Astrocyte of the hippocampus (primary cell): ENCODE measurements around the gene LINC00632.

Experiments
- DNase-seq: peaks from one replicate; pipeline ENCODE4 v3.0.0; 2011; ENCODE audit warnings: low read depth, low spot score

LINC00632 gene

DNA sequence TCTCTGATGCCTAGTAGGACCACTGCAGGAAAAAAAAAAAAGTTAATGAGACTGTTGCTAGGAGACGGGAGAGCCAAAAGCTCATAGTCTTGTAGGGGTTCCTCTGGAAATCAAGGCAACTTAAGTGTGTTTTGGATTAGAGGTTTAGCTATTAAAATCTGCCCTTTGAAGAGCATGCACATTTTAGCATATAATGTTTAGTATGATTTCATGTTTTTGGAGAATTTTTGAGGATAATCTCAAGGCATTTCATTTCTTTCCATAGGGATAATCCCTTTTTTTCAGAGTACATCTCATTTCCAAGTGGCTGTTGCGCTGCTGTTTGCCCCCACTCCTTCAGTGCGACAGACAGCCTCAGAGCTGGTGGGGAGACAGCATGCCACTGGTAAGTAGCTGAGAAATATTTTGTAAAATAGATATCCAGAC, at the start of gene LINC00632:
LINC00632 (plus strand) TSS at position 339 of the 426 bp plus-strand sequence.
- DNase-seq: no peak

DNA sequence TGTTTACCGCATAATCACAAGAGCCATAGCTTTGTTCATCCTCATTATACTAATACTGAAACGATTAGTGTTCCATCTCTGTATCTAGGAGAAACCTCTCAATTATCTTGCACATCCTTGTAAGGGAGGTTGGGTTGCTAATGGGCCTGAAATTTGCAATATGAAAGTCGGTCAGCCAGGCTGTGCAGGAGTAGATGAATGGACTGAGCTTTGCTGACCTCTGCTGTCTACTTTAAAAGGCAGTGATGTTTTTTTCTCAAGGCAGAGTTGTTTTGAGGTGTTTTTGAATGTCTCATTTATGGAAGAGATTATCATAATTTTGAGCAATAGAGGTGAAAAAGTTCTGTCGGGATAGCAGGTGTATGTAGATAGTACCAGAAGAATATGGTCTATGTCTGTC, 47.9 kb upstream of the LINC00632 start:
- DNase-seq: peak; percentile 31

DNA sequence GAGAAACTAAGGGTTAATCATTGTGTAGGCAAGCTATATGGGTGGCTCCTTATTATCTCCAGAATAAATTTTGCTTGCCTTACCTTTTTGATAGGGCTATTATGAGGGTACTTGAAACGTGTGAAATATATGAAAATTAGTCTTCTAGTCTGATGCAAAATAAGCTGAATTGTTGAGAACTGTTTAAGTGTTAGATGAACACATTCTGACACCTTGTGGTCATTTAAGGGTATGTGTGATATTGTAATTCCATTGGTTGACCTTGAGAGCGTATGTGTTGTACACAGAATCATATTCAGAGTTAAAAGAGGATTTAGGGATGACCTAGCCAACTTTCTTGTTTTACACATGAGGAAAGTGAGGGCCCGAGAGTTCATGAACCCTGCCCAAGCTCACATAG, 44.6 kb upstream of the LINC00632 start:
- DNase-seq: peak; percentile 36

DNA sequence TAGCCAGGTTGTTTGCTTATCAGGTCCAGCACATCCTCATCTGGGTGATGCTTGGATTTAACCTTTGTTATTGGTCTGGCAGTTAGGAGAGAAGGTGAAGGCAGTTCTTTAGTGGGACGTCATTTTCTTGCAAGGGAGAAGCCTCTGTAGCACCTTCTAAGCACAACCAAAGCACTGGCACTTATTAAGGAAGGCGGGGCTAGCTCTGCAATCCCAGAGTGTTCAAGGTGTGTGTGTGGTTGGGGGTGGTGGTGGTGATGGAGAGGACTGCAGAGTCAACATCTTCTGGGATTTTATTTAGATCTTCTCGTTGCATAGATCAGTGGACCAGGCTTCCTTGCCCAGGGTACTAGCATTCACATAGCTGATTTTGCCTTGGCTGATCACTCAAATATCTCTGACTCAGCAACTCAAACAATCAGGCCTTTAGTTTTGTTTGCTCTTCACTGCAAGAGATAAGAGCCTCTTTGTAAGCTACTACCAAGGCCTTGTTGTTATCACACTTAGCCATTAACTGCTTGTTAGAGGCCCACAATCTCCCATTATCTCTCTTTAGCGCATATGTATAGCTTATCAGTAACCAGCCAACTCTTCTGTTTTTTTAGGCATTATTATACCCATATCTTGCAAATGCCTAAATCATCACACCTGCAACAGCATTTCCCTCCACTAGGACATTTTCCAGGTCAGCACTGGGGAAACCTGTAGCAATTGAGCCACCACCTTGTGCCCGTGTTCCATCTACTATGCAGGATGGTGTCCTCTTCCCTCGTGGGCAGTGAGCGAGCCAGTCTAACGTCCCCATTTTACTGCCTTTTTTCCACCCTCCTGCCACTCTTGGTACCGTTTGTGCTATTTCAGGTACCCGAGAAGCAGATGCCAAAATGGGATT, 36.5 kb upstream of the LINC00632 start:
- DNase-seq: no peak

- DNase-seq: no peak
These were observed 21.9 kb upstream of the LINC00632 start for GRCh38 chrX:140687706-140688105.

- DNase-seq: peak; percentile 31
These were observed 18.0 kb upstream of the LINC00632 start for GRCh38 chrX:140691596-140691995.

DNA sequence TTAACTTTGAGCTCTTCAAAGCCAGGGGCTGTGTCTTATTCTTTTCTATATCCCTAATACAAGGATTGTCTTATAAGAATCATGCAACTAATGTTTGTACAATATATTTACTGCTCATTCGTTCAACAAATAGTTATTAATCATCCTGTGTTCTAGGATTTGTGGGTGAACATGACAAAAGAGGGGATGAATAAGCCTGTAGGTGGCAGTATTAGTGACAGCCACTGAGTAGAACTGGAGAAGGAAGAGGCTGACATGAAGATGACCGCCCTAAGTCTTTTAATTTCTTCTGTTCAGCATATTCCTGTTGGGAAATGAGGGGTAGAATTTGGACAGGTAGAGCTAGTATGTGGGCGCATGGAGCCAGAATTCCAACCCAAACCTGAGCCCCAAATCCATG, 11.9 kb upstream of the LINC00632 start:
- DNase-seq: no peak

DNA sequence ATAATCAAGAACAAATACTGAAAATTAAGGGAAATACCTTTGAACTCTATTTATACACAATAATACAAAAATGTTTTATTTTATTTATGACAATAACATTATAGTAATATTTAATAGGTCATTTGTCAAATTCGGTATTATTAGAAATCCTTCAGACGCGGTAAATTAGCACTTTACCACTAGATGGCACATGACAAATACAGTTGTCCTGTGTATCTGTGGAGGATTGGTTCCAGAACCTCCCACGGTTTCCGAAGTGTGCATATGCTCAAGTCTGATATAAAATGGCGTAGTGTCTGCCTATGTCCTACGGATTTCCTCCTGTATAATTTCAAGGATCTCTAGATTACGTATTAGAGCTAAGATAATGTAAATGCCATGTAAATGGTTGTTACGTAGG, 8.1 kb upstream of the LINC00632 start:
- peak; percentile 31 for DNase-seq

DNA sequence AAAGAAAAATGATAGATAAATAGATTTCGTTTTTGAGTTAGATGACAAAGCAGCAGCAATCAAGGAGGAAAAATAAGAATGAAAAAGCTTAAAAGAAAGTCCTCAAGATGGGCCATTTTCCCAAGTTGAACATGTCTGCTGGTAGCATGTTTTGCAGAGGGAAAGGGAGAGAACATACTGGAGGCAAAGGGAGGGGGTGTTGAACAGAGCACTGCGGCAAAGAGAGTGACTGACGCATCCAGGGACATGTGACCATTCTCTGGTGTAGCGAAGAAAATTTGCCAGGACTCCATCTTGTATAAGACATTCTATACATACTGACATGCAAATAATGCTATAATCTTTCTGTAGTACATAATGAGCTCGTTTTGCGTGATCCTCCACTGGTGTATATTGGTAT, 1.2 kb downstream of the LINC00632 start:
- peak; percentile 43 for DNase-seq

- no peak for DNase-seq
These were observed 2.3 kb downstream of the LINC00632 start for GRCh38 chrX:140711894-140712293.

- DNase-seq: peak; percentile 92
These were observed 3.0 kb downstream of the LINC00632 start for GRCh38 chrX:140712413-140713173.

- no peak for DNase-seq
These were observed 3.6 kb downstream of the LINC00632 start for GRCh38 chrX:140713174-140713539.

DNA sequence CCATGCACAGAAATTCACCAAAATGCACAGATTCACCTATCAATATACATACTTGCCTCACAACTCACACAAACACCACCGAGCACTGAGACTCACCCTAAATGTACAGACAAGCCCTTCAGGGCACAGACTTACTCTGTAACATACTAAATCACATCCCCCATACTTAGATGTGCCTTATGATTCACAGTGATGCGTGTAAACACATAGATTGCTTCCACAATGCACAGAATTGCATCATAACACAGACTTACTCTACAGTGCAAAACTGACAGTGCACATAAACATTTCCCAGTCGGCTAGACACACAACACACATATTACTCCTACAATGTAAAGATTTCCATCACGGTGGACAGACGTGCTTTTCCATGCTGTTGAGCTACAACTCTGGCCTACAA, 6.2 kb downstream of the LINC00632 start:
- no peak for DNase-seq

- DNase-seq: peak; percentile 48
These were observed 13.7 kb downstream of the LINC00632 start for GRCh38 chrX:140723121-140723715.

DNA sequence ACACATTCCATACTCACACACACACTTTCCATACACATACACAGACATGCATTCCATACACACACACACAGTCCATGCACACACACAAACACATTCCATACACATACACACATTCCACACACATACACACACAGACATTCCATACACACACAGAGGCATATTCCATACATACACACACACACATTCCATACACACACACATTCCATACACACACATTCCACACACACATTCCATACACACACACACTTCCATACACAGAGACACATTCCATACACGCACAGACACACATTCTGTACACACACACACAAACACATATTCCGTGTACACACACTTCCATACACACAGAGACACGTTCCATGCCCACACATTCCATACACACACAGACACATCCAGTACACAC, 14.8 kb downstream of the LINC00632 start:
- peak; percentile 18 for DNase-seq

DNA sequence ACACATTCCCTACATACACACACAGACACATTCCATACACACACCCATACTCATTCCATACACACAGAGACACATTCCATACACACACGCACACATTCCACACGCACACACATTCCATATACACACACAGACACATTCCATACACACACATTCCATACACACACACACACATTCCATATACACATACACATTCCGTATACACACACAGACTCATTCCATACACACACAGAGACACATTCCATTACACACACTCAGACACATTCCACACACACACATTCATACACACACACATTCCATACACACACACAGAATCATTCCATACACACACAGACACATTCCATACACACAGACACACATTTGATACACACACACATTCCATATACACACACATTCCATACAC, 15.2 kb downstream of the LINC00632 start:
- DNase-seq: peak; percentile 40

- no peak for DNase-seq
These were observed 15.9 kb downstream of the LINC00632 start for GRCh38 chrX:140725500-140725899.

GRCh38 chrX:140733766-140734342, 24.3 kb downstream of the LINC00632 start:
- peak; percentile 66 for DNase-seq

DNA sequence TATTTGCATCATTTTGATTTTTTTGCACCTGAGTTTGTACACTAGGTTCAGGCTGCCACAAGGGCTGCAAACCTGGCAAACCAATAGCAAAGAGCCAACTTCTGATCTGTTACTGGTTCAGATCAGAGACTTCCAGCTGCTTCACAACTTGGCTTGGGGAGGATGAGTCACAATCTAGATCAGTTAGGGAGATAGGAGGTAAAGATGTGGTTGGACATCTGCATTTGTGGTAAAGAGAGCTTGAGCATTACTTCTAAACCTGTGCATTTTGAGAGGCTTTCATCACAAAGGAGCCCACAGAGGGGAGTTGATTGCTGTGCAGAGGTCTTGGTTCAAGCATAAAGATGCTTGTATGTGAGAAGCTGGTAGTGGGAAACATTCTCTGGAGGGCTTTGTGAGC, 34.5 kb downstream of the LINC00632 start:
- DNase-seq: no peak

- no peak for DNase-seq
These were observed 47.4 kb downstream of the LINC00632 start for GRCh38 chrX:140756941-140757340.

DNA sequence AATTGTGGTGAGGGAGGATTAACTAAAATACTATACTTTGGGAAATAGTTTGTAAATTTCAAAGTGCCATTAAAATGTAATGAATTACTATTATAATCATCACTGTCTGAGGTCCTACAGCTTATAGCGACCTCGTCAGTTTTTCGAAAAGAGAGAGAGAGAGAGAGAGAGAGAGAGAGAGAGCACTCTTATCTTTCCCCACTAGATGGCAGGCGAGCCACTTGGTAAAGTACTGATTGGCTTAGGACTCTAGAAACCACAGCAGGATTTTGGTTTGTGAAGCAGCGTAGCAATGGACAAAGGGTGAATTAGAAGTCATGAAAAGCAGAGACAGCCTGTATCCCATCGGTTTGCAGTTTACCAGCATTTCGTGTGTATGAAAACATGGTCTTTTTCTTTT, 52.5 kb downstream of the LINC00632 start:
- peak; percentile 73 for DNase-seq

DNA sequence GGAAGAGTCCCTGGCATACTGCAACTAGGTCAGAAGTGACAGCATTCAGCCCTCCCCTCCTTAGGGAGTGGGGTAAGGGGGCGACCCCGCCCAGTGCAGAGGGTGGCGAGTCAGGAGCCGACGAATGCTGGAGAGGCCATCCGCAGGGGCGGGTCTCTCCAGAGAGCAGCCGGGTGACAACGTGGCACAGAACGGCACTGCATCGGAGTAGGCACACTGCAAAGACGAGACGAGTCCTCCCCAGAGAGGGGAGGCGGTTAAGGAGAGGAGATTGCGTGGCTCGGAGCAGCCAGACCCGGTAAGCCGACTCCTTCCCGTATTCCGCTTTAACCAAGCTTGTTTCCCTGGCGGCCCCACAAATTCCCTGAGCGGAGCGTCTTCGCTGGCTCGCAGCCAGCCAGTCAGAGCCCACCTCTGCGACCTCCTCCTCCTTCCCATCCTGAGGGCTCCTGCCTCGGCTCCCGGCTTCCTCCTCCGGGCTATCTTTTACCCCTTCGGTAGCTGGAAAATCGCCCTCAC, 54.9 kb downstream of the LINC00632 start:
- DNase-seq: peak; percentile 46
